Ishikawa (cell line): Measurements from ENCODE around the gene TMEM38B.

Source experiments
- CEBPB ChIP-seq: IDR thresholded peaks from 2 replicates; pipeline ENCODE4 v1.6.1; 2012
- CREB1 ChIP-seq: IDR thresholded peaks from 2 replicates; pipeline ENCODE4 v1.6.1; 2012; ENCODE audit warnings: low read depth
- EGR1 ChIP-seq: IDR thresholded peaks from 2 replicates; pipeline ENCODE4 v1.6.1; 2012
- EP300 ChIP-seq: IDR thresholded peaks from 2 replicates; pipeline ENCODE4 v1.6.1; 2012; ENCODE audit warnings: borderline replicate concordance
- FOXM1 ChIP-seq: IDR thresholded peaks from 2 replicates; pipeline ENCODE4 v1.6.1; 2012; ENCODE audit warnings: low read depth, borderline replicate concordance
- NFIC ChIP-seq: IDR thresholded peaks from 2 replicates; pipeline ENCODE4 v1.6.1; 2012
- RAD21 ChIP-seq: IDR thresholded peaks from 2 replicates; pipeline ENCODE4 v1.6.1; 2012; ENCODE audit warnings: low read depth
- TAF1 ChIP-seq: IDR thresholded peaks from 2 replicates; pipeline ENCODE4 v1.6.1; 2012; ENCODE audit warnings: low read depth, mild to moderate bottlenecking
- TCF12 ChIP-seq: IDR thresholded peaks from 2 replicates; pipeline ENCODE4 v1.6.1; 2012; ENCODE audit warnings: low read depth
- TEAD4 ChIP-seq: IDR thresholded peaks from 2 replicates; pipeline ENCODE4 v1.6.1; 2012
- YY1 ChIP-seq: IDR thresholded peaks from 2 replicates; pipeline ENCODE4 v1.6.1; 2012; ENCODE audit warnings: low read depth
- ZBTB7A ChIP-seq: IDR thresholded peaks from 2 replicates; pipeline ENCODE4 v1.6.1; 2012; ENCODE audit warnings: low read depth
- TF ChIP-seq, protein P1 (sequence below): IDR thresholded peaks from 2 replicates; pipeline ENCODE4 v1.6.1; 2012
- TF ChIP-seq, protein P2 (sequence below): IDR thresholded peaks from 2 replicates; pipeline ENCODE4 v1.6.1; 2012; ENCODE audit warnings: low read depth, mild to moderate bottlenecking
- TF ChIP-seq, protein P3 (sequence below): IDR thresholded peaks from 2 replicates; pipeline ENCODE4 v1.6.1; 2012

The TMEM38B gene

GRCh38 chr9:105681724-105682123 lies 12.6 kb upstream of the TMEM38B start:
- no peak for TF ChIP-seq NFIC
- TF ChIP-seq, protein P1, sequence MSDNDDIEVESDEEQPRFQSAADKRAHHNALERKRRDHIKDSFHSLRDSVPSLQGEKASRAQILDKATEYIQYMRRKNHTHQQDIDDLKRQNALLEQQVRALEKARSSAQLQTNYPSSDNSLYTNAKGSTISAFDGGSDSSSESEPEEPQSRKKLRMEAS: no peak
- no peak for TF ChIP-seq TCF12
- no peak for TF ChIP-seq TEAD4
- no peak for TF ChIP-seq EGR1
- TF ChIP-seq, protein P2, sequence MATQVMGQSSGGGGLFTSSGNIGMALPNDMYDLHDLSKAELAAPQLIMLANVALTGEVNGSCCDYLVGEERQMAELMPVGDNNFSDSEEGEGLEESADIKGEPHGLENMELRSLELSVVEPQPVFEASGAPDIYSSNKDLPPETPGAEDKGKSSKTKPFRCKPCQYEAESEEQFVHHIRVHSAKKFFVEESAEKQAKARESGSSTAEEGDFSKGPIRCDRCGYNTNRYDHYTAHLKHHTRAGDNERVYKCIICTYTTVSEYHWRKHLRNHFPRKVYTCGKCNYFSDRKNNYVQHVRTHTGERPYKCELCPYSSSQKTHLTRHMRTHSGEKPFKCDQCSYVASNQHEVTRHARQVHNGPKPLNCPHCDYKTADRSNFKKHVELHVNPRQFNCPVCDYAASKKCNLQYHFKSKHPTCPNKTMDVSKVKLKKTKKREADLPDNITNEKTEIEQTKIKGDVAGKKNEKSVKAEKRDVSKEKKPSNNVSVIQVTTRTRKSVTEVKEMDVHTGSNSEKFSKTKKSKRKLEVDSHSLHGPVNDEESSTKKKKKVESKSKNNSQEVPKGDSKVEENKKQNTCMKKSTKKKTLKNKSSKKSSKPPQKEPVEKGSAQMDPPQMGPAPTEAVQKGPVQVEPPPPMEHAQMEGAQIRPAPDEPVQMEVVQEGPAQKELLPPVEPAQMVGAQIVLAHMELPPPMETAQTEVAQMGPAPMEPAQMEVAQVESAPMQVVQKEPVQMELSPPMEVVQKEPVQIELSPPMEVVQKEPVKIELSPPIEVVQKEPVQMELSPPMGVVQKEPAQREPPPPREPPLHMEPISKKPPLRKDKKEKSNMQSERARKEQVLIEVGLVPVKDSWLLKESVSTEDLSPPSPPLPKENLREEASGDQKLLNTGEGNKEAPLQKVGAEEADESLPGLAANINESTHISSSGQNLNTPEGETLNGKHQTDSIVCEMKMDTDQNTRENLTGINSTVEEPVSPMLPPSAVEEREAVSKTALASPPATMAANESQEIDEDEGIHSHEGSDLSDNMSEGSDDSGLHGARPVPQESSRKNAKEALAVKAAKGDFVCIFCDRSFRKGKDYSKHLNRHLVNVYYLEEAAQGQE: no peak
- TF ChIP-seq CREB1: no peak
- no peak for TF ChIP-seq CEBPB

DNA sequence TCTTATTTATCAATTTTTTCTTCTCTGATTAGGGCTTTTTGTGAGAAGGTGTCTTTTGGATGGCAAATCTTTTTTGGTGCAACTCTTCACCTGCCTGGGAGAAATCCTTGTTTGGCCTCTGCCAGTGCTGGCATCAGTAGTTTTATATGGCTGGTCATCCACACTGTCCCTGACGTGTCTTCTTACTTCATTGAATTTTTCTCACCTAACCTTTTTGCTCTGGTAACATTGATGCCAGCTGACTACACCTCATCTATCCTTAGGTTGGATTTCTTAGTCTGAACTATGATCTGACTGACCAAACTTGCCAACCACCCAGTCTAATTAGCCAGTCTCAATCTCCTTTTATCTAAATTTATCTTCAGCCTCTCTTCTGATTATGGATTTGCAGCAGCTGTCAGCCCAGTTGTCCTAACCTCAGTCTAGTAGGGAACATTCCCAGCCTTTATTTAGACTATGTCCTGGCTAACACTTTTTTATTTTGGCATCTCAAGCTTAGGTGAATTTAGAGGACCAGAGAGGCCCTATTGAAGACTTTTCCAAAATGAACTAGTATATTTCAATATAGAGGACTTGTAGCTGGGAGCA lies 10.6 kb upstream of the TMEM38B start:
- no peak for TF ChIP-seq NFIC
- TF ChIP-seq, protein P2: no peak
- TF ChIP-seq EP300: no peak
- TF ChIP-seq, protein P1: no peak
- TF ChIP-seq FOXM1: no peak
- TF ChIP-seq CEBPB: no peak
- TF ChIP-seq TAF1: no peak
- no peak for TF ChIP-seq EGR1
- no peak for TF ChIP-seq ZBTB7A
- TF ChIP-seq TEAD4: no peak
- TF ChIP-seq, protein P3, sequence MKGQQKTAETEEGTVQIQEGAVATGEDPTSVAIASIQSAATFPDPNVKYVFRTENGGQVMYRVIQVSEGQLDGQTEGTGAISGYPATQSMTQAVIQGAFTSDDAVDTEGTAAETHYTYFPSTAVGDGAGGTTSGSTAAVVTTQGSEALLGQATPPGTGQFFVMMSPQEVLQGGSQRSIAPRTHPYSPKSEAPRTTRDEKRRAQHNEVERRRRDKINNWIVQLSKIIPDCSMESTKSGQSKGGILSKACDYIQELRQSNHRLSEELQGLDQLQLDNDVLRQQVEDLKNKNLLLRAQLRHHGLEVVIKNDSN: no peak
- no peak for TF ChIP-seq TCF12
- TF ChIP-seq YY1: no peak
- TF ChIP-seq RAD21: no peak
- TF ChIP-seq CREB1: no peak

- no peak for TF ChIP-seq EP300
- TF ChIP-seq EGR1: no peak
- no peak for TF ChIP-seq YY1
- TF ChIP-seq, protein P2: no peak
- no peak for TF ChIP-seq TEAD4
- TF ChIP-seq, protein P1: no peak
- TF ChIP-seq TAF1: no peak
- no peak for TF ChIP-seq NFIC
- TF ChIP-seq FOXM1: no peak
- TF ChIP-seq ZBTB7A: no peak
- TF ChIP-seq CEBPB: no peak
- TF ChIP-seq TCF12: no peak
- no peak for TF ChIP-seq RAD21
- TF ChIP-seq CREB1: no peak
Observed at GRCh38 chr9:105686936-105687335, 7.4 kb upstream of the TMEM38B start.

GRCh38 chr9:105690742-105691141 lies 3.6 kb upstream of the TMEM38B start:
- TF ChIP-seq EGR1 (no peak), CEBPB (no peak), YY1 (no peak), TCF12 (no peak), RAD21 (no peak)
- TF ChIP-seq, protein P3: no peak
